ENCODE results near the gene DCTPP1. TPM values are rescaled to one million over a fixed set of nuclear protein-coding genes. Genes with fewer than 3 reads are reported as not detected.

DCTPP1 gene
- total and polyA plus RNA-seq, 12 donors, result 12.0 to 42.6 (median 29.7) TPM

GRCh38 chr16:30474684-30475083 lies 44.9 kb upstream of the DCTPP1 start:
- Histone ChIP-seq H3K4me1 (peaks cover 0 to 45% (median 0%) of the 10 kb centered on the region in 9 donors), H3K36me3 (peaks cover 0 to 25% (median 0%) of the 10 kb centered on the region in 9 donors), H3K27me3 (peaks cover 0 to 65% (median 30%) of the 10 kb centered on the region in 7 donors), H3K4me3 (peak overlapping the region in 1 of 10 donors; percentile 55), H3K9me3 (no peaks in the 10 kb centered on the region), H3K27ac (peak overlapping the region in 1 of 10 donors; percentile 87)
- WGBS, 2 donors, result 83 to 84% methylated on average over 7 of the region's 7 CpGs
- no peak for DNase-seq
- ATAC-seq, result no peak
- intact Hi-C loops (cut with DNase I), result no loop called here
- TF ChIP-seq, protein P1, sequence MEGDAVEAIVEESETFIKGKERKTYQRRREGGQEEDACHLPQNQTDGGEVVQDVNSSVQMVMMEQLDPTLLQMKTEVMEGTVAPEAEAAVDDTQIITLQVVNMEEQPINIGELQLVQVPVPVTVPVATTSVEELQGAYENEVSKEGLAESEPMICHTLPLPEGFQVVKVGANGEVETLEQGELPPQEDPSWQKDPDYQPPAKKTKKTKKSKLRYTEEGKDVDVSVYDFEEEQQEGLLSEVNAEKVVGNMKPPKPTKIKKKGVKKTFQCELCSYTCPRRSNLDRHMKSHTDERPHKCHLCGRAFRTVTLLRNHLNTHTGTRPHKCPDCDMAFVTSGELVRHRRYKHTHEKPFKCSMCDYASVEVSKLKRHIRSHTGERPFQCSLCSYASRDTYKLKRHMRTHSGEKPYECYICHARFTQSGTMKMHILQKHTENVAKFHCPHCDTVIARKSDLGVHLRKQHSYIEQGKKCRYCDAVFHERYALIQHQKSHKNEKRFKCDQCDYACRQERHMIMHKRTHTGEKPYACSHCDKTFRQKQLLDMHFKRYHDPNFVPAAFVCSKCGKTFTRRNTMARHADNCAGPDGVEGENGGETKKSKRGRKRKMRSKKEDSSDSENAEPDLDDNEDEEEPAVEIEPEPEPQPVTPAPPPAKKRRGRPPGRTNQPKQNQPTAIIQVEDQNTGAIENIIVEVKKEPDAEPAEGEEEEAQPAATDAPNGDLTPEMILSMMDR (IDR thresholded peaks at IDR 0.05), result no peak

GRCh38 chr16:30474074-30474452 lies 44.2 kb upstream of the DCTPP1 start:
- TF ChIP-seq, protein P1 (IDR thresholded peaks at IDR 0.05), result no peak
- H3K27ac ChIP-seq, result peak overlapping the region in 1 of 10 donors; percentile 87
- H3K36me3 ChIP-seq, result peaks cover 0 to 20% (median 0%) of the 10 kb centered on the region in 9 donors
- ATAC-seq, result no peak
- peaks cover 0 to 60% (median 30%) of the 10 kb centered on the region in 7 donors for H3K27me3 ChIP-seq
- DNase-seq, result peak in 1 of 2 donors; percentile 14
- intact Hi-C loops (cut with DNase I), result no loop called here
- peak overlapping the region in 5 of 10 donors; percentile 1 to 55 (median 12) for H3K4me3 ChIP-seq
- H3K9me3 ChIP-seq, result no peaks in the 10 kb centered on the region
- H3K4me1 ChIP-seq, result peaks cover 0 to 47% (median 0%) of the 10 kb centered on the region in 9 donors
- WGBS, 2 donors, result 16 to 17% methylated on average over 29 to 35 of the region's 35 CpGs

DNA sequence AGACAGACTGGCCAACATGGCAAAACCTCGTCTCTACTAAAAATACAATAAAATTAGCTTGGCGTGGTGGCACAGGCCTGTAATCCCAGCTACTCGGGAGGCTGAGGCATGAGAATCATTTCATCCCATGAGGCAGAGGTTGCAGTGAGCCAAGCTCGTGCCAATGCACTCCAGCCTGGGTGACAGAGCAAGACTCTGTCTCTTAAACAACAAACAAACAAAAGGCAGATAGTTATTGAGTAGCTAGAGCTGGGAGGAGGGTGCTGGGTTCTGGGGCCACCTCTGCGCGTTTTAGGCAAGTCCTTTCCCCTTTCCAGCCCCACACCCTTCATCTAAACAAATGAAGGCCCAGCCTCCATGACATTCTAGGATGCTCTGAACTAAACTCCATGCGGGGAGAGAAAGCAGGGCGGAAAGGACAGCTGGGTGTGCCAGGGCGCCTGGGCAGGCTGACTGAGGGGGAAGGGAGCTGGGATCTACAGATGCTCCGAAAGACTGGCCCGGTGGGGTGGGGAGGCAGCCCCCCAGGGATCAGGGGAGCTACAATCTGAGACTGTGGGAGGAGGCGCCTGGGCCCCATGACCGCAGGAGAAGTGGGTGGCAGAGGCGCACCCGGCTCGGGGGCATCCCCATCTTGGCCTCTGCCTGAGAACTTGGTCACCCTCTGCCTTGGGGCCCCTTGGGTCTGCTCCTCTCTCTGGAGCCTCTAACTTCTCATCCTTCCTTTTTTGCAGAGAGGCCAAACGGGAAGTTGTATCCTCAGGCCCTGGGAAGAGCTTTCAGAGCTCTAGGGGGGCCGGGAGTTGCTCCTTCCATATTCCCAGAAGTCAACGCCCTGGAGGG lies 43.6 kb upstream of the DCTPP1 start:
- 61 to 69% methylated on average over 19 of the region's 19 CpGs for WGBS, 2 donors
- DNase-seq (peak in 1 of 2 donors; percentile 15), ATAC-seq (peak in 6 of 8 donors; percentile 21 to 61 (median 40))
- intact Hi-C loops (cut with DNase I), result no loop called here
- Histone ChIP-seq H3K27me3 (peaks cover 0 to 56% (median 30%) of the 10 kb centered on the region in 7 donors), H3K27ac (peak overlapping the region in 1 of 10 donors; percentile 87), H3K36me3 (peaks cover 0 to 20% (median 0%) of the 10 kb centered on the region in 9 donors), H3K4me3 (peak overlapping the region in 6 of 10 donors; percentile 1 to 55 (median 12)), H3K4me1 (peaks cover 0 to 47% (median 0%) of the 10 kb centered on the region in 9 donors), H3K9me3 (no peaks in the 10 kb centered on the region)
- TF ChIP-seq, protein P1 (IDR thresholded peaks at IDR 0.05), result no peak

- Histone ChIP-seq H3K27me3 (peaks cover 0 to 56% (median 30%) of the 10 kb centered on the region in 7 donors), H3K36me3 (peaks cover 0 to 19% (median 0%) of the 10 kb centered on the region in 9 donors), H3K27ac (peak within 1 kb of the TSS in 1 of 10 donors; percentile 87), H3K4me1 (peaks cover 0 to 47% (median 0%) of the 10 kb centered on the region in 9 donors), H3K9me3 (no peaks in the 10 kb centered on the region), H3K4me3 (peak within 1 kb of the TSS in 5 of 10 donors; percentile 5 to 55 (median 12))
- DNase-seq (peak; percentile 19 to 35), ATAC-seq (peak in 6 of 8 donors; percentile 52 to 81 (median 60))
- WGBS, 2 donors, result 68 to 71% methylated on average over 8 of the region's 8 CpGs
- intact Hi-C loops (cut with DNase I), result no loop called here
- TF ChIP-seq, protein P1 (IDR thresholded peaks at IDR 0.05), result no peak
Observed at GRCh38 chr16:30472328-30472942, 42.6 kb upstream of the DCTPP1 start, which contains the start of gene ITGAL. Gene ITGAL (plus strand): TSS chr16:30472742. CDS start chr16:30472838, 96 bp downstream.
